Cardiac muscle cell (in vitro differentiated cells and primary cell): ENCODE data around the gene TAF11. TPM values are rescaled to one million over a fixed set of nuclear protein-coding genes. Genes with fewer than 3 reads are reported as not detected.
"Not testable (repeated sequence)": the region's sequence is repeated elsewhere in the genome, so short reads cannot be mapped to it uniquely, and the experiment has no call there.

Experiments used
- DNase-seq, 2 donors: peaks; one replicate each; pipeline versions ENCODE4 v3.0.0 to v3.0.0-alpha.2; 2010 to 2017; ENCODE audit warnings: low read depth in 1 of 2, low spot score in 1 of 2
- H3K27ac ChIP-seq: fragments of 200-600 bp; sonication (generic); 2 replicates; pipeline ENCODE4 v1.5.1; 2016
- H3K27me3 ChIP-seq: fragments of 200-600 bp; sonication (generic); 2 replicates; pipeline ENCODE4 v1.6.0; 2016; ENCODE audit warnings: control low read depth
- H3K36me3 ChIP-seq: fragments of 200-600 bp; sonication (generic); 2 replicates; pipeline ENCODE4 v1.5.1; 2016; ENCODE audit warnings: control low read depth
- H3K4me1 ChIP-seq: fragments of 200-600 bp; sonication (generic); 2 replicates; pipeline ENCODE4 v1.8.1; 2017; ENCODE audit warnings: low read depth, mild to moderate bottlenecking, mixed run types
- H3K4me3 ChIP-seq: fragments of 200-600 bp; sonication (generic); 2 replicates; pipeline ENCODE4 v1.5.1; 2016; ENCODE audit warnings: mild to moderate bottlenecking
- H3K9me3 ChIP-seq: fragments of 200-600 bp; sonication (generic); 2 replicates; pipeline ENCODE4 v1.5.1; 2017; ENCODE audit warnings: low read depth, mild to moderate bottlenecking, control low read depth
- polyA plus RNA-seq: library from polyadenylated mRNA; unstranded; fragments of >200 nt; fragmentation: Nextera tagmentation; extraction: Ambion mirVana; gene quantifications from 2 replicates; pipeline ENCODE4 v1.2.1, GENCODE V29; 2016
- total RNA-seq: library from RNA; depleted of rRNA; stranded (reverse); fragments of >200 nt; gene quantifications from 2 replicates; pipeline ENCODE4 v1.2.3, GENCODE V29; 2016
- TF ChIP-seq, protein P1 (sequence below): IDR thresholded peaks from 2 replicates; pipeline ENCODE4 v1.5.1; 2012; ENCODE audit warnings: low read depth, mild to moderate bottlenecking, low read length

TAF11 gene
- total and polyA plus RNA-seq, 2 experiments from 2014 or later = 25.8 to 39.9 TPM

DNA sequence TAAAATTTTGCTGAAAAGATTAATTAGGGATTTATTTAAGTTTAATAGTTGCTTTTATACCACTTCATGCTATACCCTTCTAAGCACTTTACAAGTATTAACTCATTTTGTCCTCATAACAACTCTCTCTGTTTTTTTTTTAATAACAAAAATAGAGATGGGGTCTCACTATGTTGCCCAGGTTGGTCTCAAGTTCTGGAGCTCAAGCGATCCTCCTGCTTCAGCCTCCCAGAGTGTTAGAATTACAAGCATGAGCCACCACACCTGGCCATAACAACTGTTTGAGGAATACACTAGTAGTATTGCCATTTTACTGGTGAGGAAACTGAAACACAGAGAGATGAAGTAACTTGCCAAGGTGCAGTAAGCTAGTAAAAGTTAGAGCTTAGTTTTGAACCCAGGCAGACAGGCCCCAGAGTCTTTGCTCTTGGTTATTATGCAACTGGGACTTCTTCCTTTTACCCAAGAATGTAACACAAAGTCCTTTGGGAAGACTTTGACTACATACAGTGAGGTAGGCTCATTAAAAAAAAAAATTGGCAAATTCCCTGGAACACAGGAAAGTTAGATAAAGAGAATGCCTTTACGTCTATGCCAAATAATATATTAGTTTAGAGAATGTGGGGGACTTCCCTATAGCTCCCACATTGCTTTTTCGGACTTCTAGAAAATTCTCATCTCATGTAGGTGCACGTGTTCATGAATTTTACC lies 12.6 kb upstream of the TAF11 start:
- H3K27me3 ChIP-seq = no peaks in the 10 kb centered on the region
- peak in 1 of 2 donors; percentile 76 for DNase-seq
- TF ChIP-seq, protein P1, sequence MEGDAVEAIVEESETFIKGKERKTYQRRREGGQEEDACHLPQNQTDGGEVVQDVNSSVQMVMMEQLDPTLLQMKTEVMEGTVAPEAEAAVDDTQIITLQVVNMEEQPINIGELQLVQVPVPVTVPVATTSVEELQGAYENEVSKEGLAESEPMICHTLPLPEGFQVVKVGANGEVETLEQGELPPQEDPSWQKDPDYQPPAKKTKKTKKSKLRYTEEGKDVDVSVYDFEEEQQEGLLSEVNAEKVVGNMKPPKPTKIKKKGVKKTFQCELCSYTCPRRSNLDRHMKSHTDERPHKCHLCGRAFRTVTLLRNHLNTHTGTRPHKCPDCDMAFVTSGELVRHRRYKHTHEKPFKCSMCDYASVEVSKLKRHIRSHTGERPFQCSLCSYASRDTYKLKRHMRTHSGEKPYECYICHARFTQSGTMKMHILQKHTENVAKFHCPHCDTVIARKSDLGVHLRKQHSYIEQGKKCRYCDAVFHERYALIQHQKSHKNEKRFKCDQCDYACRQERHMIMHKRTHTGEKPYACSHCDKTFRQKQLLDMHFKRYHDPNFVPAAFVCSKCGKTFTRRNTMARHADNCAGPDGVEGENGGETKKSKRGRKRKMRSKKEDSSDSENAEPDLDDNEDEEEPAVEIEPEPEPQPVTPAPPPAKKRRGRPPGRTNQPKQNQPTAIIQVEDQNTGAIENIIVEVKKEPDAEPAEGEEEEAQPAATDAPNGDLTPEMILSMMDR = no peak
- no peaks in the 10 kb centered on the region for H3K9me3 ChIP-seq
- no peaks in the 10 kb centered on the region for H3K36me3 ChIP-seq
- no peaks in the 10 kb centered on the region for H3K4me1 ChIP-seq
- H3K27ac ChIP-seq = no peak overlapping the region
- no peak overlapping the region for H3K4me3 ChIP-seq

DNA sequence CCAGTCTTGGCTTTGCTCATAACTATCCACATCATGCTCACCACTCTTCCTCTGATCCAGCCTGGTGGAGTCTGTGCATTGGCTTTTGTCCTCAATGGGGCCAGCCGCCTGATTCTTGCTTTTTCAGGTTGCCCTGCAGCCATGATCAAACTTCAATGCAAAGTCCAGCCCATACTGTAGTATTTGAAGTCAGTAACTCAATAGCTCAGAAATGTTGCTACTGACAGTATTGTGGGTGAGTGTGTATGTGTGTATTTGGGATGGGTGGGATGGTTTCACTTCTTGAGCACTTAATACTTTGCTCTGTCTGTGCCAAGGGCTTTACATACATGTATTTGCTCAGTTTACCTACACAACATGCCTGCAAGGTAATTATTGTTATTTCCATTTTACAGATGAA lies 11.9 kb upstream of the TAF11 start:
- H3K4me1 ChIP-seq, H3K36me3 ChIP-seq, DNase-seq, H3K27me3 ChIP-seq, H3K27ac ChIP-seq, H3K9me3 ChIP-seq, H3K4me3 ChIP-seq: not testable (repeated sequence)

DNA sequence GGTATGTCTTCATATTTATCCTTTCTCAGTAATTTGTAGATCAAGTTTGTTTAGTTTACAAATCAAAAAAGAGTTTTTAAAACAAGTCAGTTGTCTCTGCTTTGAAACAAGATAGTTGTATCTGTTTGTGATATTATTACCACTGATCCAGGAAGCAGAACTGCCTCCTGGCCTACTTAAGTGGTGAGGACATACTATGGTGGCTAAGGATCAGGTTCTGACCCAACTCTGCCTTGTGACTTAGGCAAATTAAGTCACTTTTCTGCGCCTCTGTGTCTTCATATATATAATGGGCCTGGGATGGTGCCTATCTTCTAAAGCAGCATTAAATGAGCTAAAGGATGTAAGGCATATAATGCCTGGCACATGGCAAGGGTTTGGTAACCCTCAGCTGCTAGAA lies 9.9 kb upstream of the TAF11 start:
- Histone ChIP-seq H3K36me3 (no peaks in the 10 kb centered on the region), H3K27ac (no peak overlapping the region), H3K27me3 (no peaks in the 10 kb centered on the region), H3K4me3 (no peak overlapping the region), H3K4me1 (no peaks in the 10 kb centered on the region), H3K9me3 (no peaks in the 10 kb centered on the region)
- TF ChIP-seq, protein P1 = no peak
- DNase-seq = no peak

DNA sequence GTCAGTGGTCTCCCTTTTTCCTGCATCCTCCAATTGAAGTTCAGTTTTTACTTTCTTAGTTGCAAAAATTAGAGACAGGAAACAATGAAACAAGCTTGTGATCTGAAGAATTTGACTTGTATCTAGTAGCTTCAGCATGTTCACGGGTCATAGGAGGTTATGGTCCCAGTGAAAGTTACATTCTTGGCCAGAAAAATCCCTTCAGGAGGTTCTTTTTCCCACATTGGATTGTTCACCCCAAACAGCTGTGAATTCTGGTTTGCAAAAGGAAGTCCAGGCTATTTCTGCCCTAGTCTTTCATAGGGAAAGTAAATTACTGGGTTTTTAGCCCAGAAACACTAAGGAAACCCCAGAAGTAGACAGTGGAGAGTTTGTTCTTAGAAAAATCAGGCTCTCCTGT lies 9.3 kb upstream of the TAF11 start:
- H3K27ac ChIP-seq = no peak overlapping the region
- H3K4me1 ChIP-seq = no peaks in the 10 kb centered on the region

DNA sequence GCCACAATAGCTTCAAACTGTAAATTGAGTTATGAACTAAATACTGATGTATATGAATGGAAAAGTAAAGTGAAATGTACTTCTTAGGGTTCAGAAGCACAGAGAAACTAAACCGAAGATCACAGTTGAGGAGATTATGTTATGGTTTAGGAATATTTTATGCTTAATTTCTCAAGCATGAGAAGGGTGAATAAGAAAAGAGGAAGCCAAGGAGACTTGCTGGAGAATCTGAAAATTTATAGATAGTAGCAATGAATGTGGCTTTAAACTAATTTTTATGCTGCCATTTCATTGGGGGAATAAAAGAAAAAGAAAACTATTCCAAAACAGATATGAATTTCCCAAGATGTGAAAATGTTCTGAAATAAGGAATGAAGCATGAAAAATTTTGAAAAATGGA lies 6.9 kb upstream of the TAF11 start:
- TF ChIP-seq, protein P1 = no peak
- Histone ChIP-seq H3K27ac (no peak overlapping the region), H3K27me3 (no peaks in the 10 kb centered on the region)

More for the DNA sequence above, 9.3 kb upstream of the TAF11 start:
- TF ChIP-seq, protein P1 = no peak
- no peaks in the 10 kb centered on the region for H3K36me3 ChIP-seq
- H3K27me3 ChIP-seq = no peaks in the 10 kb centered on the region
- H3K4me3 ChIP-seq = no peak overlapping the region
- H3K9me3 ChIP-seq = no peaks in the 10 kb centered on the region
- no peak for DNase-seq

DNA sequence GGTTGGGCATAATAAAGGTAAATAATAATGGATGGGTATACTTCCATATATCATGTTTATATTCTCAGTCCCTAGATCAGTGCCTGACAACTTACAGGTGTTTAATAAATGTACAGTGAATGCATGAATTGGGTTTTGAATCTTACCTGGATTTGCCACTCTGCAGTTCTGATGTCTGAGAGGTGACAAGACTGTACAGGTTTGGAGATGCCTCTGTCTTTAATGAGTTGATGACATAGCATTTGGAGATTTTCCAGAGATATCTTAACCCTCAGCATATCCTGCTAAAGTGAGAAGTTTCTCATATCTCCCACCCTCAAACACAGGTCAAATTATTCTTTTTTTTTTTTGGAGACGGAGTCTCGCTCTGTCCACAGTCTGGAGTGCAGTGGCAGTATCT lies 3.5 kb upstream of the TAF11 start:
- Histone ChIP-seq H3K9me3 (no peaks in the 10 kb centered on the region), H3K27ac (no peak overlapping the region), H3K36me3 (no peaks in the 10 kb centered on the region), H3K27me3 (no peaks in the 10 kb centered on the region), H3K4me1 (peaks cover 6% of the 10 kb centered on the region), H3K4me3 (no peak overlapping the region)
- DNase-seq = no peak
- TF ChIP-seq, protein P1 = no peak

More for the DNA sequence above, 6.9 kb upstream of the TAF11 start:
- Histone ChIP-seq H3K4me1 (no peaks in the 10 kb centered on the region), H3K9me3 (no peaks in the 10 kb centered on the region), H3K4me3 (no peak overlapping the region), H3K36me3 (no peaks in the 10 kb centered on the region)
- DNase-seq = no peak
